Pulmonary artery endothelial cell (primary cell): ENCODE data around the gene TM2D3. TPM values are rescaled to one million over a fixed set of nuclear protein-coding genes. Genes with fewer than 3 reads are reported as not detected.
"Not testable (repeated sequence)": the region's sequence is repeated elsewhere in the genome, so short reads cannot be mapped to it uniquely, and the experiment has no call there.

Experiments
- DNase-seq: peaks from one replicate; pipeline ENCODE4 v3.0.0-alpha.2; 2011; ENCODE audit warnings: low read depth, low spot score
- total RNA-seq: library from RNA; depleted of rRNA; stranded (reverse); fragments of >200 nt; gene quantifications from 2 replicates; pipeline ENCODE4 v1.2.3, GENCODE V29; 2014

Gene TM2D3
- total RNA-seq, 1 donor from 2014 or later = 33.5 TPM

GRCh38 chr15:101657171-101657570, 5.0 kb upstream of the TM2D3 start:
- DNase-seq = no peak

GRCh38 chr15:101654624-101655337, 2.6 kb upstream of the TM2D3 start:
- not testable (repeated sequence) for DNase-seq

- DNase-seq = no peak
Observed at GRCh38 chr15:101654171-101654570, 2.0 kb upstream of the TM2D3 start.

GRCh38 chr15:101652786-101653430, 727 bp upstream of the TM2D3 start:
- DNase-seq = no peak

GRCh38 chr15:101651554-101652097, 555 bp downstream of the TM2D3 start:
- DNase-seq = no peak

GRCh38 chr15:101650145-101650544, 2.0 kb downstream of the TM2D3 start:
- DNase-seq = no peak

- DNase-seq = no peak
Observed at GRCh38 chr15:101648356-101648755, 3.8 kb downstream of the TM2D3 start.

GRCh38 chr15:101647251-101647650, 4.9 kb downstream of the TM2D3 start:
- DNase-seq = no peak

- DNase-seq = no peak
Observed at GRCh38 chr15:101646672-101647071, 5.5 kb downstream of the TM2D3 start.

- no peak for DNase-seq
Observed at GRCh38 chr15:101642361-101642760, 9.8 kb downstream of the TM2D3 start.

GRCh38 chr15:101641894-101642293, 10.3 kb downstream of the TM2D3 start:
- peak; percentile 78 for DNase-seq

- peak; percentile 57 for DNase-seq
Observed at GRCh38 chr15:101641129-101641764, 10.9 kb downstream of the TM2D3 start.

GRCh38 chr15:101639667-101640066, 12.5 kb downstream of the TM2D3 start:
- DNase-seq = no peak

- no peak for DNase-seq
Observed at GRCh38 chr15:101637919-101638318, 14.3 kb downstream of the TM2D3 start.

- DNase-seq = no peak
Observed at GRCh38 chr15:101637516-101637915, 14.7 kb downstream of the TM2D3 start.

GRCh38 chr15:101637038-101637437, 15.1 kb downstream of the TM2D3 start:
- DNase-seq = no peak

- no peak for DNase-seq
Observed at GRCh38 chr15:101635944-101636727, 16.0 kb downstream of the TM2D3 start.

GRCh38 chr15:101633356-101633755, 18.8 kb downstream of the TM2D3 start:
- DNase-seq = no peak

- not testable (repeated sequence) for DNase-seq
Observed at GRCh38 chr15:101626729-101627128, 25.5 kb downstream of the TM2D3 start.

- no peak for DNase-seq
Observed at GRCh38 chr15:101625980-101626379, 26.2 kb downstream of the TM2D3 start.

GRCh38 chr15:101625184-101625583, 27.0 kb downstream of the TM2D3 start:
- DNase-seq = no peak
